NCI-H2029 treated with DMSO at 0.1 percent for 48 hours (cell line): Measurements from ENCODE around the gene ZFHX3.

Experiments
- DNase-seq: peaks from one replicate; lab custom pipeline; 2025; lab: John Stamatoyannopoulos, UW

Gene ZFHX3

GRCh38 chr16:72901000-72901627, 146.8 kb downstream of the ZFHX3 start:
- no peak for DNase-seq

DNA sequence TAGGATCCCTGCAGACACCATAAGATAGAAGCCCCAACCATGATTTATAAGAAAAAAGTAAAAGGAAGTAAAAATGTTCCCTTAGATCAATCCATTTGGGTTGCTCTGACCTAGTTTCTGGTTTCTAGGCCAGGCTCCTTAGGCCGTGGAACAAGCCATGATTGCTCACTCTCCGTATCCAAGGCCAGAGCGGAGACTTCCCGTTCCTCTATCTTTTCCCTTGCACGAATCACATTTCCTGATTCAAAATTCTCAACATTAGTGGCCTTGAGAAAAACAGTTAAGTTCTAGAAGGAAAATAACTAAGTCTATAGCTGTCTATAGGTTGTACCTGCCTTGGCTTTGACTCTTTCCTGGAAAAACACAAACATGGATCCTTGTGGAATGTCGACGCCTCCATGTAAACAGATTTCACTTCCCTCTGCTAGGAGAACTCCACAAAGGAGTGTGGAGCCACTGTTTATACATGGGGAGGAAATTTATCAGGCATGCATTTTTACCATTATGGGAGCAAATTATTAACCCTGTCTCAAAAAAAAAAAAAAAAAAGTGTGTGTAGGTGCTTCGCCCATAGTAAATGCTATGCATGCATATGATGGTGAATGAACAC, 149.6 kb downstream of the ZFHX3 start:
- DNase-seq, result no peak

DNA sequence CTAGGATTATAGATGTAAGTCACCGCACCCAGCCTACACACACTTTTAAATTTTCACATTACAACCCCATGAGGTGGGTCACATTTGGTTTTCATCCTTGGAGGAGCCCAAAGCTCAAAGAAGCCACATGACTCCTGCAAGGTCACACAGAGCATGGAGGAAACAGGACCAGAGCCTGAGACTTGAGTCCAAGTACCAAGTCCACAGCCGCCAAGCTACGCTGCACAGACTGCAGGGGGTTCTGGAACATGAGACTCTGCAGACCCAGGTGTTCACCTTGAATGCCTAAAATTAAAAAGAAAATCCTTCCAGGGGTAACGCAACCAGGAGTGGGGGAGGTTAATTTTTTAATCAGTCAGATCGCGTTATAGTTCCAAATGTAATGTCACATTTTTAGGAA, 150.2 kb downstream of the ZFHX3 start:
- no peak for DNase-seq

DNA sequence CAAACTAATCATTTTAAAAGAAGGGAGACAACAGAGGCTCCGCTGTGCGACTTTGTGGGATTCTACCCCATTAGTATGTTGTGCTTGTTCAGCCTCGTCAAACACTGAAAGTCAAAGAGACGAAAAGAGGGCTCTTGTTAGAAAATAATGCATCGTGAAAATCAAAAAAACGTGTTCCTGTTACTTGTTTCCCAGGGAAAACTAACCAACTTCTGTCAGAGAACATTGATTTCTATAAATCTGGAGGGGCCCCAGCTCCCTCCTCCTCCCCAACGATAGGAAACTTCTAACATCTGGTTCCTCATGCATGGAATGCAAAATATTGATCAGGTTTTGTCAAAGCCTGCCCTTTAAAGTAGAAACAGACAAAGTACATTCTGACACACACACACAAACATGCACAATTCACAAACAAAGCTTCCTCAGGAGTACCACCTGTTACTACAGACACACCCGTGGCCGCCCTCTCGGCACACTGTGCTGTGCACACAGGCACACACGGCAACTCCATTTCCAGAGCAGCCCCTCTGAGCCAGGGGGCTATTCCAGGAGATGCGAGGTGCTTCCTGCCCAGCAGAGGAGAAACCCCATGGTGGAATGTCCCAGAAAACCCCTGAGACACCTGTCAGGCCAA, 151.3 kb downstream of the ZFHX3 start:
- no peak for DNase-seq

DNA sequence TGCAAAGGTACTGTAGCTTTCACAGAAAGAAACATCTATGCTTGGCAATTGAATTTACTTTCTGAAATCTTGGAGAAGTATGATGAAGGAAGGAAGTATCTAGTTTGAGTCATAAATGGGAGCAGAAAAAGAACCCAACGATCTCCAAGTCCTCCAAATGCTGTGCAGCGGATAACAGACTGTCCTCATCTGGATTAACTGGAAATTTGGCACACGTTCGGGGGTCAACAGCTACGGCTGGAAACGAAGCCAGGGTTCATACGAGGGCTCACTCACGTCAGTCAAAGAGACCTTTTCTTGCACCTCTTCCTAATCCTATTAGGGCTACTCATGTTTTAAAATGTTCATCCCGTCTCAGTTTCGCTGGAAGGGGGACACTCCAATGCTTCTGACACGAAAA, 152.0 kb downstream of the ZFHX3 start:
- no peak for DNase-seq

DNA sequence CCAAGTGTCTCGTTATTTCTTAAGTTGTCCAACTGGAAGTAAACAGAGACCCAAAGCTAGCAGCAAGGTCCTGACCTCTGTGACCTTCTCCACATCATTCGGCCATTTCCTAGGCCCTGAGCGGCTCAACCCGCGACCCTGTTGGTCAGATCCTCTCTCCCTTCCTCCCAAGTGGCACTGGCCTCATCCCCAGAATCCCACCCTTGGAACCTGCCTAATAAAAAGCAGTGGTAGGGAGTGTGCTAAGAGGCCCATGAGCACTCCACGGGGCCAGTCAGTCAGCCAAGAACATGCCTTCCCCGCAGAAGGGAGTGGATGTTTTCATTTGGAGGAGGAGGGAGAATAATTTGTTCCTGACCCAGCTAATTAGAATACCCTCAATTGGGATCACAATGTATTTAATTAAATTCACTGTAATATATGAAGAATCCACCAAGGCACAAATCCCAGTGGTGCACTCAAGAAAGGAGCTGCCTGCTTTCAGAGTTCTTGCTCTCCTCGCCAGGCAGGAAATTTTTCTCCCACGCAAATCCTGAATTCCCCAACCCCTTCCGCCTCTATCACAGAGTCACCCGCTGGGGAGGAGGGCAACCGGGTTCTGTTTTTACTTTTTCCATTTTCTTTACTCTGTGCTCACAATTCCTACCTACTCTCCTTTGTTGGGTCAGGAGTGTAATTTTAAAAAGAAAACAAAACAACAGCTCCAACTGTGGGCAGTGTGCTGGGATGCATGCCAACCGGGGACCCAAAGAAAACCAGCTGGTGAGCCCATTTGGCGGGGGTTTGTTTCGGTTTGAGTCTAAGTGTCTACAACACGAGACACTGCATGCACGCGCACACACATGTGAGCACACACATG, 153.4 kb downstream of the ZFHX3 start:
- no peak for DNase-seq

DNA sequence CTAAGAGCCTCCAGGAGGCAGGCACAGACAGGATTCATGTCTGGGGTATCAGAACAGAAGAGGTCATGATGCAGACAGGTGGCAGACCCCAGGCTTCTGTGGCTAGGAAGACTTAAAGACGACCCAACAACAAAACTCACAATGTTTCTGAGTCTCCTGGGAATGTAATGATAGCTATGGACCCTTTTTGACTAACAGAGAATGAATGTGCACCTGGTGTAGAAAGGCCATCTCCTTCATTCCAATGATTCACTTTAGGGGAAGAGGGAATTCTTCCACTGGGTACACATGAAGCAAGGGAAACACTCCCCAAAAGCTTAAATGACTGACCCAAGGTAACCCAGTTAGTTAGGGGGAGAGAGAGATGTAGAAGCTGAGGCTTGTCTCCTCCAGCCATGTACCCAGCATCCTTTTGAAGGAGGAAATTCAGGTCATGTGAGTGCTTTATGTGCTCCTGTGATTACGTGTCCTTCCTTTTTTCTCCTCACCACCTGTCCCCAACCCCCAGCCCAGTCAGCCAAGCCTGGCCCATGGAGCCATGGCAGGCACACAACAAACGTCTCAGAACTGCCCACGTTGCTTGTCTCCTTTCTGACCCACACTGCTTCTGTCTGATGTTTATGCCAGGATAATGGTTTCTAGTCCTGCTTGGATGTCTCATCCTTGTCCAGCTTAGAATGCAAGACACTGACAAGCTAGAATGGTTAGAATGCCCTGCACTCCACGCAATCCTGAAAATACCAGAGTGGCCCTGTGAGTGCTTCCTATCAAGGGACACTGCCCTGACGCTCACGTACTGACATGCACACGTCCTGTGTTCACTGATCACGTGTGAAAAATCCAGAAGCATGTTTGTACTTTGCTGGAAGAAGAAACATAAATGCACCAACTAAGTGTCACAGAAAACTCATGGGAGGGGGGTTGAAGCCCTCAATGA, 156.4 kb downstream of the ZFHX3 start:
- no peak for DNase-seq

DNA sequence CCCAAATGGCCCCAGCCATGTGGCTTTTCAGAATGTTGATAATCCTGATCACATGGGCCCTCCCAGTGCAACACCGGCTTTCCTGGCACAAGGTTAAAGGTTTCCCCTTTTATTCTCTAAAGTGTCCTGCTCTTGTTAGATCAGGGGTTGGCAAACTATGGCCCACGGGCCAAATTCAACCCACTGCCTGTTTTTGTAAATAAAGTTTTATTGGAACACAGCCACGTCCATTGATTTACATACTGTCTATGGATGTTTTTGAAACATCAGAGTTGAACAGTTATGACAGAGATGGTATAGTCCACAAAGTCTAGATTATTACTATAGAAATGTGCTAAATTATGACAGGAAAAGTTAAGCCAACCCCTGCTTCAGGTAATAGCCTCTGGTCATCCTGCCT, 157.3 kb downstream of the ZFHX3 start:
- DNase-seq, result no peak

- DNase-seq, result no peak
These were observed 158.0 kb downstream of the ZFHX3 start for GRCh38 chr16:72889616-72890582.

GRCh38 chr16:72887537-72887936, 160.4 kb downstream of the ZFHX3 start:
- no peak for DNase-seq

- no peak for DNase-seq
These were observed 161.5 kb downstream of the ZFHX3 start for GRCh38 chr16:72886346-72886974.

GRCh38 chr16:72884573-72884972, 163.4 kb downstream of the ZFHX3 start:
- DNase-seq, result peak; percentile 81

DNA sequence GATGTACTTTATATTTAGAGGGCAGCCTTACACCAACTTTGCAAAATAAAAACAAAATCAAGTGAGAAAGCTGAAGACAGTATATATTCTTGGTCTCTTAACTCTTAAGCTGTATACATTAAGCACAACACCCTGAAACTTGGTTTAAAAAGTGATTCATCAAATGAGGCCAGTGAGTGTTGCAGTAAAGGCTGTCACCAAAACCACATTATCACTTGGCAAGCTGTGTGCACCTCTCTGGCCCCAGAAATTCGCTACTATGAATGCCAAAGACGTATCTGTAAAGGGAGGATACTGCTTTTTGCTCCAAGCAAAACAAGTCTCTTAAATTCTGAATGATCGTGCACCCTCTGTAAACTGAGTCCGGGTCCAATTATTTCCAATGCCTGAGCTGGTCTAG, 163.9 kb downstream of the ZFHX3 start:
- DNase-seq, result no peak

DNA sequence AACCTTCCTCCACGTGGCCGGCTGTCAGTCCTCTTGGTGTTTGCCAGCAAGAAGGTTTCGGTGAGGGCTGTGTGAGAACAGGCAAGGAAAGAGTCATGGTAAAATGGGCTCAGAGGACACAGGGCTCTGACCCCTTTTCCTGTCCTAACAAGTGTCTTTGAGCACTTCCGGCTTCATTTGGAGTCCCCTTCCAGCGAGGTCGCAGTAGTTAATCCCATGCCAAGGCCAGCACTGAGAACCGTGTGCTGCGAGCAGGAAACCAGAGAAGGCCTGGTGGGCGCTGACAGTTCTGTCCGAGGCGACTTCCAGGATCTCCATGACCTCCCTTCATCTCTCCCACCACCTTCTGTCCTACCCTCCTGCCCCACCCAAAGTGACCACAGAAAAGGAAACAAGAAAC, 168.1 kb downstream of the ZFHX3 start:
- no peak for DNase-seq

GRCh38 chr16:72878301-72879269, 169.3 kb downstream of the ZFHX3 start:
- DNase-seq, result no peak

- no peak for DNase-seq
These were observed 170.4 kb downstream of the ZFHX3 start for GRCh38 chr16:72877374-72878028.

DNA sequence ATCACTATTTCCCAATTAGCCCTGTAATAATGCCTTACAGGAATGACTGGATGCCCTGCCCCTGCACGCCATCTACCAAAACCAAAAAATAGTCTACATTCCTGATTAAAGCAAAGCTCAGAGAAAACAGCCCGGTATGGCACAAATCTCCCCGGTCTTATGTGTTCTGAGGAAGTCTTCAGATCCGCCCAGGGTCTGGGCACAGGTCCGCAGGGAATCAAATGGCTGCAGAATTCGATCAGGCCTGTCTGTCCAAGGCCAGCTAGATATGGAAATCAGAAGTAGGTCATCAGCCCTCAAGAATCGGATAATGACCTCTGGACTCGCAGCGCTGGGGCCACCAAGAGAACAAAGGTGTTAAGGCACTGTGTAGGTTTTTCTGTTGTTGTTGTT, 171.0 kb downstream of the ZFHX3 start:
- DNase-seq, result no peak

- DNase-seq, result no peak
These were observed 171.7 kb downstream of the ZFHX3 start for GRCh38 chr16:72876221-72876620.
